ENCODE results near the gene CCBE1. TPM values are rescaled to one million over a fixed set of nuclear protein-coding genes. Genes with fewer than 3 reads are reported as not detected.

CCBE1 gene
- total and polyA plus RNA-seq, 2 of the 4 experiments (the other 2 are of a cell fraction), result 64.8 to 148 TPM

GRCh38 chr18:59426855-59427254 lies 270.4 kb downstream of the CCBE1 start:
- H3K4ac ChIP-seq (ENCODE audit: low read depth, low read length), result no peak overlapping the region
- H4K91ac ChIP-seq (ENCODE audit: insufficient read depth, low read depth, low read length), result no peak overlapping the region
- no peak overlapping the region for H3K27ac ChIP-seq (ENCODE audit: insufficient read depth, low read length)
- H4K8ac ChIP-seq (ENCODE audit: low read depth in 2 of 2, low read length in 2 of 2), result no peak overlapping the region
- POLR2A ChIA-PET (ENCODE audit: unreplicated experiment), result no interaction called here
- TF ChIP-seq FOS (IDR thresholded peaks at IDR 0.05; ENCODE audit: low read depth, low read length), result no peak
- no peak for TF ChIP-seq ELK1 (IDR thresholded peaks at IDR 0.05; ENCODE audit: borderline replicate concordance, low read depth, low read length)
- no peak for TF ChIP-seq MAZ (IDR thresholded peaks at IDR 0.05; ENCODE audit: borderline replicate concordance, low read depth, low read length)
- no peak for TF ChIP-seq NFE2L2 (IDR thresholded peaks at IDR 0.05; ENCODE audit: low read depth, low read length)
- TF ChIP-seq POLR2A (IDR thresholded peaks at IDR 0.05; ENCODE audit: low read depth, low read length), result no peak
- TF ChIP-seq, protein P1, sequence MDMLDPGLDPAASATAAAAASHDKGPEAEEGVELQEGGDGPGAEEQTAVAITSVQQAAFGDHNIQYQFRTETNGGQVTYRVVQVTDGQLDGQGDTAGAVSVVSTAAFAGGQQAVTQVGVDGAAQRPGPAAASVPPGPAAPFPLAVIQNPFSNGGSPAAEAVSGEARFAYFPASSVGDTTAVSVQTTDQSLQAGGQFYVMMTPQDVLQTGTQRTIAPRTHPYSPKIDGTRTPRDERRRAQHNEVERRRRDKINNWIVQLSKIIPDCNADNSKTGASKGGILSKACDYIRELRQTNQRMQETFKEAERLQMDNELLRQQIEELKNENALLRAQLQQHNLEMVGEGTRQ (IDR thresholded peaks at IDR 0.05; ENCODE audit: low read depth, low read length), result no peak
- no peak for TF ChIP-seq BHLHE40 (IDR thresholded peaks at IDR 0.05; ENCODE audit: low read depth, low read length)
- no peak for TF ChIP-seq CHD1 (IDR thresholded peaks at IDR 0.05; ENCODE audit: low read depth, low read length)
- no peak for TF ChIP-seq RAD21 (IDR thresholded peaks at IDR 0.05; ENCODE audit: low read length)
- no peak for TF ChIP-seq RCOR1 (IDR thresholded peaks at IDR 0.05; ENCODE audit: insufficient replicate concordance, low read length)
- H3K4me3 ChIP-seq (ENCODE audit: insufficient read depth, low read depth, low read length), result no peak overlapping the region
- H3K9ac ChIP-seq (ENCODE audit: low read depth, low read length), result no peak overlapping the region
- in situ Hi-C loops (cut with MboI; ENCODE audit: low sequenced_read_pairs), result no loop called here
- H3K4me1 ChIP-seq (ENCODE audit: control insufficient read depth, insufficient read depth, low read length), result no peaks in the 10 kb centered on the region; the same call in 1 of the 2 replicates
- no peak overlapping the region for H2AK9ac ChIP-seq (replicated peaks; ENCODE audit: low read depth, low read length, poor library complexity)
- H4K20me1 ChIP-seq (ENCODE audit: insufficient read depth, low read length), result no peaks in the 10 kb centered on the region
- WGBS, 2 experiments (ENCODE audit: extremely low coverage in 2 of 2, insufficient read length in 1 of 2), result no CpG with 5 or more reads among the region's 2 CpGs
- H3K14ac ChIP-seq (replicated peaks; ENCODE audit: low read depth, low read length), result no peak overlapping the region
- no peak overlapping the region for H3K18ac ChIP-seq (ENCODE audit: low read depth, low read length)
- H3K27me3 ChIP-seq (ENCODE audit: control insufficient read depth, insufficient read depth, low read length), result peaks cover 4% of the 10 kb centered on the region
- H3K56ac ChIP-seq (ENCODE audit: extremely low read depth, insufficient read depth, low read length), result no peak overlapping the region
- no peak overlapping the region for H2BK5ac ChIP-seq (ENCODE audit: low read depth, low read length, poor library complexity, severe bottlenecking)
- H2BK20ac ChIP-seq (ENCODE audit: low read depth, low read length), result no peak overlapping the region
- H3K79me1 ChIP-seq (ENCODE audit: low read depth in 1 of 2, low read length in 2 of 2), result no peaks in the 10 kb centered on the region
- no peak for ATAC-seq (ENCODE audit: low read depth)
- CTCF ChIA-PET, result no interaction called here
- dilution Hi-C loops (cut with HindIII; ENCODE audit: low sequenced_read_pairs, unreplicated experiment), result loop anchor here (25.0 kb wide), 1 partner anchor 385 kb away; no protein-coding TSS in a partner anchor
- no peak overlapping the region for H2BK120ac ChIP-seq (ENCODE audit: low read depth, low read length)
- H3K4me2 ChIP-seq (ENCODE audit: low read depth, low read length), result no peak overlapping the region
- no peak overlapping the region for H2BK15ac ChIP-seq (ENCODE audit: low read depth, low read length)
- no peak overlapping the region for H4K5ac ChIP-seq (ENCODE audit: low read depth, low read length)
- no peaks in the 10 kb centered on the region for H3K9me1 ChIP-seq (ENCODE audit: insufficient read depth, low read length)
- H3K9me3 ChIP-seq (ENCODE audit: control insufficient read depth, insufficient read depth, low read length), result no peaks in the 10 kb centered on the region
- H3K23ac ChIP-seq (ENCODE audit: low read depth, low read length), result no peak overlapping the region
- no peak overlapping the region for H2AFZ ChIP-seq (replicated peaks; ENCODE audit: low read length, poor library complexity)
- H2AK5ac ChIP-seq (ENCODE audit: low read depth, low read length), result no peak overlapping the region
- no TSS peak for BruUV-seq (replicated peaks)
- DNase-seq, result no peak
- intact Hi-C loops (cut with micrococcal nuclease), result no loop called here
- H3K36me3 ChIP-seq (ENCODE audit: control insufficient read depth, insufficient read depth, low read length), result no peaks in the 10 kb centered on the region

All from IMR-90 (cell line).